H1 (cell line): ENCODE data around the gene PRX. TPM values are rescaled to one million over a fixed set of nuclear protein-coding genes. Genes with fewer than 3 reads are reported as not detected.

ENCODE experiments used
- CBX5 ChIP-seq: fragments of 300-800, 300-1000 bp; sonication (generic); IDR thresholded peaks from 2 replicates; pipeline ENCODE4 v1.7.1; 2016; ENCODE audit warnings: antibody characterized with exemption, low read length, low read depth
- CHD7 ChIP-seq: fragments of 300-600 bp; sonication (generic); IDR thresholded peaks from 2 replicates; pipeline ENCODE4 v1.7.1; 2012; ENCODE audit warnings: low read length, moderate library complexity, mild to moderate bottlenecking, inconsistent platforms; ENCODE audit not compliant: insufficient replicate concordance
- KDM1A ChIP-seq: fragments of 200-600, 300-600 bp; sonication (generic); IDR thresholded peaks from 2 replicates; pipeline ENCODE4 v1.7.1; 2016; ENCODE audit warnings: mild to moderate bottlenecking, low read length, borderline replicate concordance
- KDM4A ChIP-seq: IDR thresholded peaks from one replicate; pipeline ENCODE4 v1.7.1; 2012; ENCODE audit warnings: low read depth, mild to moderate bottlenecking, moderate library complexity, low read length, inconsistent platforms; ENCODE audit not compliant: severe bottlenecking
- RAD21 ChIP-seq, 2 experiments: IDR thresholded peaks in 1 of 2; conservative IDR thresholded peaks in 1 of 2; 2 replicates each; pipeline ENCODE4 v1.6.1; 2011; ENCODE audit warnings: low read depth in 2 of 2, low read length in 2 of 2, improper control_type of control experiment in 1 of 2, inconsistent platforms in 1 of 2, mild to moderate bottlenecking in 1 of 2, moderate library complexity in 1 of 2
- SIX5 ChIP-seq: IDR thresholded peaks from 2 replicates; pipeline ENCODE4 v1.6.1; 2011; ENCODE audit warnings: mild to moderate bottlenecking, low read depth, low read length
- SP1 ChIP-seq: IDR thresholded peaks from 2 replicates; pipeline ENCODE4 v1.6.1; 2011; ENCODE audit warnings: low read depth, low read length
- SP2 ChIP-seq: IDR thresholded peaks from 2 replicates; pipeline ENCODE4 v1.6.1; 2012; ENCODE audit warnings: mild to moderate bottlenecking, low read length, inconsistent platforms
- TAF1 ChIP-seq: IDR thresholded peaks from 2 replicates; pipeline ENCODE4 v1.6.1; 2011; ENCODE audit warnings: mild to moderate bottlenecking, low read depth, low read length
- TBP ChIP-seq: IDR thresholded peaks from 2 replicates; pipeline ENCODE4 v1.6.1; 2011; ENCODE audit warnings: low read depth, low read length, improper control_type of control experiment
- polyA plus RNA-seq, 7 experiments: library from polyadenylated mRNA; depleted of rRNA in 3 of 7; stranded (reverse) in 5 of 7; unstranded in 2 of 7; fragments of >200 nt in 5 of 7; fragments of 200-250 nt in 2 of 7; gene quantifications; 1 replicate in 5 of 7; 2 replicates in 1 of 7; 4 replicates in 1 of 7; pipeline versions ENCODE4 v1.2.1 to v1.2.3, GENCODE V29; 2011 to 2013; ENCODE audit warnings: missing spikeins in 2 of 7, mixed read lengths in 2 of 7
- total RNA-seq: library from RNA; stranded (reverse); fragmentation: NEBNext Ultra II Directional; extraction: Animal tissue kit (Norgen Biotek cat#: 25700); gene quantifications from 2 replicates; pipeline ENCODE4 v1.2.1, GENCODE V29; 2021

The PRX gene
- total and polyA plus RNA-seq, 2 of the 8 experiments (the other 6 are each of a cell fraction or from before 2014, with no cell fraction given): 2.8 to 5.8 TPM

- no peak for TF ChIP-seq CHD7
- peak; percentile 52; the same call in 1 of the 2 replicates for TF ChIP-seq TBP
- TF ChIP-seq SIX5: no peak
- TF ChIP-seq SP1: peak; percentile 58; the same call in 1 of the 2 replicates
- no peak; the same call in 1 of the 2 replicates for TF ChIP-seq KDM1A
- no peak for TF ChIP-seq CBX5
- TF ChIP-seq KDM4A: peak; percentile 47
- peak; percentile 63 for TF ChIP-seq TAF1
- no peak for TF ChIP-seq RAD21 (IDR thresholded peaks at IDR 0.05 in 1 of 2, conservative IDR thresholded peaks at IDR 0.05 in 1 of 2; ENCODE audit: low read depth in 2 of 2, low read length in 2 of 2)
- TF ChIP-seq SP2: no peak
These were observed 20.4 kb upstream of the PRX start (continued) for GRCh38 chr19:40433391-40434216.
